PC-3 (cell line): ENCODE measurements around the gene ACER3.

ENCODE experiments used
- CTCF ChIP-seq: fragments of 300-600 bp; sonication (generic); conservative IDR thresholded peaks from 2 replicates; pipeline ENCODE4 v1.5.1; 2017; ENCODE audit warnings: antibody characterized with exemption, low read depth, mild to moderate bottlenecking, low read length
- EZH2 ChIP-seq: fragments of 300-600 bp; sonication (generic); IDR thresholded peaks from one replicate; pipeline ENCODE4 v1.6.1; 2017; ENCODE audit warnings: antibody characterized with exemption, mild to moderate bottlenecking, low read length; ENCODE audit not compliant: unreplicated experiment

GRCh38 chr11:77035039-77035438, 174.3 kb downstream of the ACER3 start:
- TF ChIP-seq CTCF = no peak
- TF ChIP-seq EZH2 = no peak
